HUES64 (cell line): Measurements from ENCODE around the gene TYK2.
"Not testable (repeated sequence)": the region's sequence is repeated elsewhere in the genome, so short reads cannot be mapped to it uniquely, and the experiment has no call there.

Source experiments
- H3K27ac ChIP-seq: 2 replicates; pipeline ENCODE4 v1.7.0; 2013; ENCODE audit warnings: low read depth, low read length, inconsistent platforms
- H3K27me3 ChIP-seq: 2 replicates; pipeline ENCODE4 v1.6.1; 2013; ENCODE audit warnings: mild to moderate bottlenecking, low read length; ENCODE audit not compliant: insufficient read depth
- H3K36me3 ChIP-seq: 2 replicates; pipeline ENCODE4 v1.6.1; 2013; ENCODE audit warnings: mild to moderate bottlenecking, low read length; ENCODE audit not compliant: insufficient read depth
- H3K4me1 ChIP-seq: 2 replicates; pipeline ENCODE4 v1.6.1; 2013; ENCODE audit warnings: mild to moderate bottlenecking, low read length, moderate library complexity; ENCODE audit not compliant: insufficient read depth
- H3K4me3 ChIP-seq: 2 replicates; pipeline ENCODE4 v1.5.1; 2013; ENCODE audit warnings: mild to moderate bottlenecking, low read length, moderate library complexity
- H3K9ac ChIP-seq: 2 replicates; pipeline ENCODE4 v1.6.1; 2013; ENCODE audit warnings: mild to moderate bottlenecking, low read depth, low read length
- H3K9me3 ChIP-seq: 2 replicates; pipeline ENCODE4 v1.6.1; 2013; ENCODE audit warnings: low read depth, low read length; ENCODE audit not compliant: insufficient read depth
- WGBS: fragments of 150-250, 120-280 bp; methylation state at CpG from one replicate; pipeline ENCODE4 v1.1.7; 2013; ENCODE audit warnings: missing lambda C conversion rate; 5-methylcytosine and 5-hydroxymethylcytosine counted together

Gene TYK2

GRCh38 chr19:10344780-10345179 lies 35.6 kb downstream of the TYK2 start:
- H3K27me3 ChIP-seq, result no peaks in the 10 kb centered on the region
- no peaks in the 10 kb centered on the region for H3K4me1 ChIP-seq
- H3K36me3 ChIP-seq, result peaks cover 2% of the 10 kb centered on the region; the same call in 1 of the 2 replicates
- H3K9me3 ChIP-seq, result no peaks in the 10 kb centered on the region
- no peak overlapping the region for H3K27ac ChIP-seq
- H3K9ac ChIP-seq, result no peak overlapping the region
- 92% methylated on average over 7 of the region's 10 CpGs for WGBS
- no peak overlapping the region for H3K4me3 ChIP-seq

GRCh38 chr19:10343495-10343894 lies 36.9 kb downstream of the TYK2 start:
- Histone ChIP-seq H3K27ac (no peak overlapping the region), H3K27me3 (no peaks in the 10 kb centered on the region), H3K4me3 (no peak overlapping the region), H3K9me3 (no peaks in the 10 kb centered on the region), H3K4me1 (peaks cover 5% of the 10 kb centered on the region), H3K36me3 (no peaks in the 10 kb centered on the region), H3K9ac (no peak overlapping the region)
- WGBS, result 95% methylated on average over 2 of the region's 2 CpGs

DNA sequence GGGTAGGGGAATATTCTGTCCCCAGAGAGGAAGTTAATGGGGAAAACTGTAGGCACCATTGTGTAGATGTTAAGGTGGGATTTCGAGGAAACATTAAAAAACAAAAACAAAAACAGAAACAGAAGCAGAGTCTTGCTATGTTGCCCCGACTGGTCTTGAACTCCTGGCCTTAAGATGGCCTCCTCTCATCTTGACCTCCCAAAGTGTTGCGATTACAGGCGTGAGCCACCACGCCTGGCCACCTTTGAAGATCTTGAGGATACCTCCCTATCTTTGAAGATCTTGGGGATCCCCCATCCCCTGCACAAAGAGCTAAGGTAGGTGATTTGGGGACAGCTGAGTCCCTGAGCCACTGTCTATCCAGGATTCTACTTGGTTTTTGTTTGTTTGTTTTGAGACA lies 40.4 kb downstream of the TYK2 start:
- H3K9ac ChIP-seq, result no peak overlapping the region; the same call in 1 of the 2 replicates
- peaks cover 5% of the 10 kb centered on the region for H3K4me1 ChIP-seq
- 90% methylated on average over 4 of the region's 5 CpGs for WGBS
- H3K4me3 ChIP-seq, result no peak overlapping the region
- no peaks in the 10 kb centered on the region for H3K9me3 ChIP-seq
- 0 out of 2 replicates have a peak, but pooled peaks cover 3% of the 10 kb centered on the region for H3K27me3 ChIP-seq
- no peak overlapping the region for H3K27ac ChIP-seq
- no peaks in the 10 kb centered on the region for H3K36me3 ChIP-seq

GRCh38 chr19:10339380-10339960 lies 40.9 kb downstream of the TYK2 start, which contains the start of gene ICAM3:
Gene ICAM3, minus strand, starts transcription at chr19:10339624. Its CDS starts 10 bp downstream, at chr19:10339614.
- Histone ChIP-seq H3K36me3 (no peaks in the 10 kb centered on the region), H3K4me1 (peaks cover 5% of the 10 kb centered on the region), H3K27me3 (peaks cover 6% of the 10 kb centered on the region; the same call in 1 of the 2 replicates), H3K9me3 (no peaks in the 10 kb centered on the region), H3K9ac (no peak within 1 kb of the TSS; the same call in 1 of the 2 replicates), H3K4me3 (no peak within 1 kb of the TSS), H3K27ac (no peak within 1 kb of the TSS)
- 61% methylated on average over 14 of the region's 14 CpGs for WGBS

- Histone ChIP-seq H3K4me3 (no peak overlapping the region), H3K9me3 (no peaks in the 10 kb centered on the region), H3K4me1 (peaks cover 5% of the 10 kb centered on the region), H3K36me3 (no peaks in the 10 kb centered on the region), H3K27ac (no peak overlapping the region), H3K27me3 (peaks cover 10% of the 10 kb centered on the region; the same call in 1 of the 2 replicates), H3K9ac (no peak overlapping the region)
- WGBS, result 81% methylated on average over 5 of the region's 6 CpGs
Measured at GRCh38 chr19:10338940-10339339, 41.4 kb downstream of the TYK2 start.

GRCh38 chr19:10336725-10337124 lies 43.6 kb downstream of the TYK2 start:
- 91% methylated on average over 9 of the region's 9 CpGs for WGBS
- not testable (repeated sequence) for H3K27ac ChIP-seq, H3K4me3 ChIP-seq, H3K27me3 ChIP-seq, H3K9ac ChIP-seq, H3K36me3 ChIP-seq, H3K4me1 ChIP-seq, H3K9me3 ChIP-seq

GRCh38 chr19:10335352-10335985 lies 44.9 kb downstream of the TYK2 start:
- Histone ChIP-seq H3K4me1 (peaks cover 8% of the 10 kb centered on the region), H3K36me3 (peaks cover 8% of the 10 kb centered on the region), H3K27ac (no peak overlapping the region), H3K27me3 (peaks cover 10% of the 10 kb centered on the region; the same call in 1 of the 2 replicates), H3K4me3 (peak overlapping the region; percentile 82; the same call in 1 of the 2 replicates), H3K9ac (no peak overlapping the region), H3K9me3 (no peaks in the 10 kb centered on the region)
- WGBS, result 64% methylated on average over 24 of the region's 26 CpGs

- H3K9me3 ChIP-seq, result no peaks in the 10 kb centered on the region
- H3K9ac ChIP-seq, result no peak overlapping the region; the same call in 1 of the 2 replicates
- H3K27ac ChIP-seq, result no peak overlapping the region
- H3K4me1 ChIP-seq, result peaks cover 8% of the 10 kb centered on the region
- H3K4me3 ChIP-seq, result peak overlapping the region; percentile 82
- peaks cover 15% of the 10 kb centered on the region for H3K36me3 ChIP-seq
- peaks cover 10% of the 10 kb centered on the region; the same call in 1 of the 2 replicates for H3K27me3 ChIP-seq
- 6% methylated on average over 59 of the region's 59 CpGs for WGBS
Measured at GRCh38 chr19:10334588-10335351, 45.6 kb downstream of the TYK2 start.

- H3K36me3 ChIP-seq, result peaks cover 23% of the 10 kb centered on the region
- H3K9me3 ChIP-seq, result no peaks in the 10 kb centered on the region
- peak overlapping the region; percentile 15; the same call in 1 of the 2 replicates for H3K9ac ChIP-seq
- WGBS, result 4% methylated on average over 44 of the region's 44 CpGs
- peaks cover 3% of the 10 kb centered on the region; the same call in 1 of the 2 replicates for H3K4me1 ChIP-seq
- no peak overlapping the region for H3K27ac ChIP-seq
- peaks cover 10% of the 10 kb centered on the region; the same call in 1 of the 2 replicates for H3K27me3 ChIP-seq
- H3K4me3 ChIP-seq, result peak overlapping the region; percentile 82
Measured at GRCh38 chr19:10333758-10334587, 46.4 kb downstream of the TYK2 start.

DNA sequence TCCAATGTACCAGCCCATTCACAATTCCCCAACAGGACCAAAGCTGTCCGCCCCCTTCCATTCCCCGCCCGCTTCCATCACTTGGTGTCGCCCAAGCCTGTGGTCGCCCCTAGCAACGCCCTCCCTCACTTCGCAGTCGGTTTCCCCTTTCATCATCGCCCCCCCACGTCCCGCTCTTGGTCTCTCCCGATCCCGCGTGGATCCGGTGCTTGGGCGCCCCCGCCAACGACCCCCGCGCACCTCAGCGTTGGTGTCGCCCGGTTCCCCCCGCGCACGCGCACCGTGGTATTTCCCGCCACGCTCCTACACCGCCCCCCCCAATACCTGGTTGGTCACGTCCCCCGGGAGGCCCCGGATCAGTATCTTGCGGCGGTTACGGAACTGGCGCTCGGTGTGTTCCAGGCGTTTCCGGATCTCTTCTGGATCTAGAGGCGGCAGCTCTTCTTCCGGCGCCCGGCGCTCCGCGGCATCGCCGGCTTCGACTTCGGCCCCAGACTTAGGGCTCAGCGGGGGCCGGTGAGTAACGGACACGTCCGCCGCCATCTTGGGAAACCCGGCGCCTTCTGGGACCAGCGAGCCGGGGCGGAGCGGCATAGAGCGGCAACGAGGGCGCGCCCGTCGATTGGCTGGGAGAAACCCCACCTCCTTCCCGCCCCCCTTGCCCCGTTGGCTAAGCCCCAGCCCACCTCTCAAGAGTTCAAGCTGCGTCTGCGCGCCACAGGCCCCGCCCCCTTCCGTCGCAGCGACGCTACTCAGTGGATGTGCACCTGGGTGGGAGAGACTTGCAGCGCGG lies 47.2 kb downstream of the TYK2 start, which contains the start of gene RAVER1:
Gene RAVER1 (minus strand): TSS at position 565 of the 793 bp plus-strand sequence. CDS start 22 bp downstream, at position 543.
- H3K9me3 ChIP-seq, result no peaks in the 10 kb centered on the region
- H3K27ac ChIP-seq, result peak within 1 kb of the TSS; percentile 89
- peak within 1 kb of the TSS; percentile 92 for H3K9ac ChIP-seq
- under 1% methylated on average over 82 of the region's 82 CpGs for WGBS
- peak within 1 kb of the TSS; percentile 82 for H3K4me3 ChIP-seq
- H3K4me1 ChIP-seq, result 0 out of 2 replicates have a peak, but pooled peaks cover 3% of the 10 kb centered on the region
- H3K27me3 ChIP-seq, result peaks cover 10% of the 10 kb centered on the region; the same call in 1 of the 2 replicates
- H3K36me3 ChIP-seq, result peaks cover 31% of the 10 kb centered on the region
